NCI-H446 (cell line): Measurements from ENCODE around the gene NCAPD2.

Experiments used
- DNase-seq, 2 experiments: peaks; one replicate each; lab custom pipeline; 2025; lab: John Stamatoyannopoulos, UW

The NCAPD2 gene

GRCh38 chr12:6493497-6494257, at the start of gene NCAPD2:
NCAPD2 (plus strand) TSS chr12:6494102; CDS start chr12:6495099, 997 bp downstream.
- DNase-seq: peak; percentile 94 to 98

- no peak for DNase-seq
These were observed 48.9 kb upstream of the NCAPD2 start, which contains the start of gene CD27 for GRCh38 chr12:6444704-6445688. CD27 (plus strand) TSS chr12:6444955; CDS start chr12:6445096, 141 bp downstream.

GRCh38 chr12:6450091-6450868, 43.6 kb upstream of the NCAPD2 start:
- no peak for DNase-seq

GRCh38 chr12:6450869-6451347, 43.0 kb upstream of the NCAPD2 start:
- no peak for DNase-seq

- DNase-seq: no peak
These were observed 42.3 kb upstream of the NCAPD2 start, which contains the start of gene TAPBPL for GRCh38 chr12:6451348-6452244. TAPBPL (plus strand) TSS chr12:6452042; CDS start chr12:6452249, 207 bp downstream.

- no peak for DNase-seq
These were observed 41.5 kb upstream of the NCAPD2 start for GRCh38 chr12:6452245-6452943.

- no peak for DNase-seq
These were observed 40.8 kb upstream of the NCAPD2 start for GRCh38 chr12:6452944-6453630.

GRCh38 chr12:6457220-6457945, 36.5 kb upstream of the NCAPD2 start:
- no peak for DNase-seq

- no peak for DNase-seq
These were observed 35.5 kb upstream of the NCAPD2 start for GRCh38 chr12:6458281-6459003.

GRCh38 chr12:6459004-6459337, 34.9 kb upstream of the NCAPD2 start:
- DNase-seq: no peak

GRCh38 chr12:6460751-6461371, 33.0 kb upstream of the NCAPD2 start:
- no peak for DNase-seq

GRCh38 chr12:6461401-6462233, 32.3 kb upstream of the NCAPD2 start:
- DNase-seq: no peak

GRCh38 chr12:6462234-6462995, 31.5 kb upstream of the NCAPD2 start:
- DNase-seq: no peak

GRCh38 chr12:6463216-6463615, 30.7 kb upstream of the NCAPD2 start:
- DNase-seq: no peak

- no peak for DNase-seq
These were observed 30.0 kb upstream of the NCAPD2 start for GRCh38 chr12:6463858-6464257.

GRCh38 chr12:6464531-6464930, 29.4 kb upstream of the NCAPD2 start:
- DNase-seq: no peak
